HEK293 (cell line): ENCODE results near the gene COG6.

Experiments
- CTCF ChIA-PET: fragments of 350-600 bp; formaldehyde crosslinking; extraction: SDS; loops from one replicate; lab custom pipeline; 2021; ENCODE audit warnings: antibody characterized with exemption; lab: Yijun Ruan, JAX
- POLR2A ChIA-PET: fragments of 300-600 bp; formaldehyde crosslinking; extraction: SDS; loops from one replicate; lab custom pipeline; 2020; ENCODE audit warnings: antibody characterized with exemption, inconsistent platforms; lab: Yijun Ruan, JAX
- H3K27ac ChIP-seq: fragments of 200-500 bp; sonication (Bioruptor generic); 2 replicates; pipeline ENCODE4 v1.5.1; 2014; ENCODE audit warnings: low read depth, low read length, control low read depth, inconsistent platforms; ENCODE audit errors: extremely low read depth
- H3K36me3 ChIP-seq, 2 experiments: fragments of 200-500 bp in 1 of 2; sonication (Bioruptor generic) in 1 of 2; 1 replicate in 1 of 2; 2 replicates in 1 of 2; pipeline ENCODE4 v1.5.1; 2014 to 2017; ENCODE audit warnings: inconsistent platforms in 2 of 2, low read length in 2 of 2; ENCODE audit not compliant: control insufficient read depth in 2 of 2, insufficient read depth in 1 of 2
- H3K4me1 ChIP-seq: fragments of 200-500 bp; sonication (Bioruptor generic); 2 replicates; pipeline ENCODE4 v1.5.1; 2014; ENCODE audit warnings: mild to moderate bottlenecking, low read length, inconsistent platforms; ENCODE audit not compliant: control insufficient read depth, insufficient read depth
- H3K4me3 ChIP-seq: 2 replicates; pipeline ENCODE4 v1.5.1; 2011; ENCODE audit warnings: low read depth, mild to moderate bottlenecking, control low read depth, low read length, moderate library complexity
- H3K9me3 ChIP-seq: fragments of 200-500 bp; sonication (Bioruptor generic); 2 replicates; pipeline ENCODE4 v1.5.1; 2014; ENCODE audit warnings: low read depth, low read length, inconsistent platforms; ENCODE audit not compliant: control insufficient read depth, insufficient read depth
- EGR2 ChIP-seq: fragments of 450-650 bp; formaldehyde crosslinking; IDR thresholded peaks from 2 replicates; pipeline ENCODE4 v1.5.1; 2016; ENCODE audit warnings: low read depth, missing biosample characterization, missing genetic modification characterization
- GLI4 ChIP-seq: fragments of 450-650 bp; formaldehyde crosslinking; IDR thresholded peaks from 2 replicates; pipeline ENCODE4 v1.5.1; 2016; ENCODE audit warnings: missing biosample characterization, missing genetic modification characterization
- KLF7 ChIP-seq: fragments of 450-650 bp; formaldehyde crosslinking; IDR thresholded peaks from 2 replicates; pipeline ENCODE4 v1.5.1; 2016; ENCODE audit warnings: missing biosample characterization, missing genetic modification characterization, borderline replicate concordance
- MEIS1 ChIP-seq: sonication (generic); formaldehyde crosslinking; IDR thresholded peaks from 2 replicates; pipeline ENCODE4 v1.8.1; 2022; ENCODE audit warnings: missing genetic modification reagents, mild to moderate bottlenecking, borderline replicate concordance
- MZF1 ChIP-seq: fragments of 450-650 bp; formaldehyde crosslinking; IDR thresholded peaks from 2 replicates; pipeline ENCODE4 v1.5.1; 2017; ENCODE audit warnings: missing biosample characterization, missing genetic modification characterization, borderline replicate concordance
- PRDM1 ChIP-seq: fragments of 450-650 bp; formaldehyde crosslinking; IDR thresholded peaks from 2 replicates; pipeline ENCODE4; 2016; ENCODE audit warnings: missing biosample characterization, missing genetic modification characterization
- PRDM4 ChIP-seq: fragments of 450-650 bp; formaldehyde crosslinking; IDR thresholded peaks from 2 replicates; pipeline ENCODE4 v1.5.1; 2017; ENCODE audit warnings: missing biosample characterization, missing genetic modification characterization
- YY1 ChIP-seq: fragments of 450-650 bp; formaldehyde crosslinking; IDR thresholded peaks from 2 replicates; pipeline ENCODE4 v1.5.1; 2018; ENCODE audit warnings: missing biosample characterization, missing genetic modification characterization
- ZNF169 ChIP-seq: fragments of 450-650 bp; formaldehyde crosslinking; IDR thresholded peaks from 2 replicates; pipeline ENCODE4 v1.5.1; 2016; ENCODE audit warnings: missing biosample characterization, missing genetic modification characterization
- ZNF202 ChIP-seq: fragments of 450-650 bp; formaldehyde crosslinking; IDR thresholded peaks from 2 replicates; pipeline ENCODE4 v1.5.1; 2016; ENCODE audit warnings: missing biosample characterization, missing genetic modification characterization, borderline replicate concordance
- ZNF221 ChIP-seq: fragments of 450-650 bp; formaldehyde crosslinking; IDR thresholded peaks from 2 replicates; pipeline ENCODE4 v1.5.1; 2017; ENCODE audit warnings: missing biosample characterization, missing genetic modification characterization, borderline replicate concordance
- ZNF302 ChIP-seq: fragments of 450-650 bp; formaldehyde crosslinking; IDR thresholded peaks from 2 replicates; pipeline ENCODE4 v1.5.1; 2016; ENCODE audit warnings: missing biosample characterization, missing genetic modification characterization, low read depth
- ZNF324 ChIP-seq: fragments of 450-650 bp; formaldehyde crosslinking; IDR thresholded peaks from 2 replicates; pipeline ENCODE4 v1.5.1; 2016; ENCODE audit warnings: missing biosample characterization, missing genetic modification characterization
- ZNF510 ChIP-seq: fragments of 450-650 bp; formaldehyde crosslinking; IDR thresholded peaks from 2 replicates; pipeline ENCODE4 v1.5.1; 2018; ENCODE audit warnings: mild to moderate bottlenecking, missing genetic modification characterization, missing biosample characterization; ENCODE audit not compliant: insufficient replicate concordance
- ZNF544 ChIP-seq: fragments of 450-650 bp; formaldehyde crosslinking; IDR thresholded peaks from 2 replicates; pipeline ENCODE4 v1.5.0; 2017; ENCODE audit warnings: missing biosample characterization, missing genetic modification characterization
- ZNF571 ChIP-seq: fragments of 450-650 bp; formaldehyde crosslinking; IDR thresholded peaks from 2 replicates; pipeline ENCODE4 v1.5.0; 2017; ENCODE audit warnings: missing biosample characterization, missing genetic modification characterization
- ZNF677 ChIP-seq: fragments of 450-650 bp; IDR thresholded peaks from 2 replicates; pipeline ENCODE4 v1.5.0; 2018; ENCODE audit warnings: missing biosample characterization, mild to moderate bottlenecking, missing genetic modification characterization, moderate library complexity
- ZNF704 ChIP-seq: fragments of 450-650 bp; formaldehyde crosslinking; IDR thresholded peaks from 2 replicates; pipeline ENCODE4 v1.5.1; 2016; ENCODE audit warnings: missing biosample characterization, missing genetic modification characterization
- ZNF776 ChIP-seq: fragments of 450-650 bp; formaldehyde crosslinking; IDR thresholded peaks from 2 replicates; pipeline ENCODE4 v1.5.0; 2017; ENCODE audit warnings: missing biosample characterization, missing genetic modification characterization, borderline replicate concordance
- TF ChIP-seq, protein P1 (sequence below): fragments of 450-650 bp; IDR thresholded peaks from 2 replicates; pipeline ENCODE4 v1.5.1; 2018; ENCODE audit warnings: missing biosample characterization, mild to moderate bottlenecking, missing genetic modification characterization
- TF ChIP-seq, protein P2 (sequence below): fragments of 450-650 bp; formaldehyde crosslinking; conservative IDR thresholded peaks from 2 replicates; pipeline ENCODE4 v1.5.1; 2016; ENCODE audit warnings: low read depth, missing biosample characterization, missing genetic modification characterization

Gene COG6

GRCh38 chr13:39692660-39693438, 37.4 kb downstream of the COG6 start:
- no peak overlapping the region for H3K27ac ChIP-seq
- H3K4me1 ChIP-seq, result no peaks in the 10 kb centered on the region
- peak; percentile 98 for TF ChIP-seq PRDM1
- no peak for TF ChIP-seq ZNF776 (tag by site-specific recombination)
- no peaks in the 10 kb centered on the region for H3K9me3 ChIP-seq
- ChIA-PET CTCF (interaction anchor here (0.5 to 0.9 kb wide), 3 partner anchors 9 to 930 kb away, joined by 3 to 6 read pairs (median 5); no protein-coding TSS in a partner anchor), POLR2A (no interaction called here)
- H3K36me3 ChIP-seq, result peaks cover 0 to 5% of the 10 kb centered on the region in 2 experiments; a peak in 1 of 3 replicates
- H3K4me3 ChIP-seq, result no peak overlapping the region

DNA sequence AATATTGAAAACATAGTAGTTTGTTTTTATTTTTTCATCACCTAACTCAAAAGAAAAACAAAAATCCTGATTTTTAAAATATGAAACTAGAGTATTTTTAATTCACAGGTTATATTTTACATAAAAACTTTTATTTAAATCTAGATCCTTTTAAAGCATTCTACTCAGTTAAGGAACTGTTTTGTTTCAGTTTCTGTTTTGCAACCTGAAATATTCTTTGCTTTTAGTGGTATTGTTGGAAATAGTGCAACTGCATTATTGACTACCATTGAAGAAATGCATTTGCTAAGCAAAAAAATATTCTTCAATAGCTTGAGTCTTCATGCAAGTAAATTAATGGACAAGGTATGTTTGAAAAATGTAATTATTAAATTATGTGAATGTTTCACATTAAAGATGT, 43.8 kb downstream of the COG6 start:
- CTCF ChIA-PET, result no interaction called here
- no peaks in the 10 kb centered on the region for H3K4me1 ChIP-seq
- TF ChIP-seq ZNF677, result no peak
- TF ChIP-seq YY1 (tag by site-specific recombination), result no peak
- TF ChIP-seq ZNF544 (tag by site-specific recombination), result no peak
- no peak for TF ChIP-seq ZNF221 (tag by site-specific recombination)
- TF ChIP-seq, all 188 proteins: peak for 0
- H3K36me3 ChIP-seq, result no peaks in the 10 kb centered on the region
- H3K27ac ChIP-seq, result no peak overlapping the region
- H3K4me3 ChIP-seq, result no peak overlapping the region
- H3K9me3 ChIP-seq, result no peaks in the 10 kb centered on the region
- POLR2A ChIA-PET, result no interaction called here

DNA sequence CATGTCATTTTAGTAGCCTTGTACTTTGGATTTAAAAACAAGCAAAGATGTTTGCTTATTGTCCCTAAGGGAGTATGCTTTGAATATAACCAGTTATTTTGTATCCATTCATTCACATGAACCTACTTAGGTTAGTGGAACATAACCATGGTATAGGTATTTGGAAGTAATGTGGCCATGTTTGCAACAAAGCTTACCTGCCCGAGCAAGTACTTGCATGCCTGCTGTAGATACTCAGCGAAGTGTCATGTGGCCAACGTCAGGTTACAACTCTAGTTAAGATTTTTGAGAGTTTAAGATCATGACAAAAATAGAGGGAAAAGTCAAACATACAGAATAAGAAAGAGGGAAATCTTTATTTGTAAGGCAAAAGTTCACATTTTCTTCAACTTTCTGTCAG, 57.2 kb downstream of the COG6 start:
- no peak overlapping the region for H3K4me3 ChIP-seq
- CTCF ChIA-PET, result interaction anchor here (0.6 kb wide), 1 partner anchor 29 kb away, joined by 3 read pairs; no protein-coding TSS in a partner anchor
- H3K27ac ChIP-seq, result no peak overlapping the region
- H3K4me1 ChIP-seq, result no peaks in the 10 kb centered on the region
- H3K36me3 ChIP-seq, result no peaks in the 10 kb centered on the region
- POLR2A ChIA-PET, result no interaction called here
- H3K9me3 ChIP-seq, result no peaks in the 10 kb centered on the region
- TF ChIP-seq ZNF510 (tag by site-specific recombination) (no peak), ZNF302 (tag by site-specific recombination) (no peak), ZNF169 (no peak), PRDM4 (no peak), MEIS1 (CRISPR knock-in tag) (no peak), KLF7 (tag by site-specific recombination) (no peak), MZF1 (tag by site-specific recombination) (no peak), ZNF571 (no peak), ZNF324 (tag by site-specific recombination) (no peak), GLI4 (no peak), EGR2 (tag by site-specific recombination) (no peak), ZNF704 (tag by site-specific recombination) (no peak), ZNF202 (tag by site-specific recombination) (no peak)
- TF ChIP-seq, protein P1, sequence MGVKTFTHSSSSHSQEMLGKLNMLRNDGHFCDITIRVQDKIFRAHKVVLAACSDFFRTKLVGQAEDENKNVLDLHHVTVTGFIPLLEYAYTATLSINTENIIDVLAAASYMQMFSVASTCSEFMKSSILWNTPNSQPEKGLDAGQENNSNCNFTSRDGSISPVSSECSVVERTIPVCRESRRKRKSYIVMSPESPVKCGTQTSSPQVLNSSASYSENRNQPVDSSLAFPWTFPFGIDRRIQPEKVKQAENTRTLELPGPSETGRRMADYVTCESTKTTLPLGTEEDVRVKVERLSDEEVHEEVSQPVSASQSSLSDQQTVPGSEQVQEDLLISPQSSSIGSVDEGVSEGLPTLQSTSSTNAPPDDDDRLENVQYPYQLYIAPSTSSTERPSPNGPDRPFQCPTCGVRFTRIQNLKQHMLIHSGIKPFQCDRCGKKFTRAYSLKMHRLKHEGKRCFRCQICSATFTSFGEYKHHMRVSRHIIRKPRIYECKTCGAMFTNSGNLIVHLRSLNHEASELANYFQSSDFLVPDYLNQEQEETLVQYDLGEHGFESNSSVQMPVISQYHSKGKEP (tag by site-specific recombination), result no peak
- TF ChIP-seq, protein P2, sequence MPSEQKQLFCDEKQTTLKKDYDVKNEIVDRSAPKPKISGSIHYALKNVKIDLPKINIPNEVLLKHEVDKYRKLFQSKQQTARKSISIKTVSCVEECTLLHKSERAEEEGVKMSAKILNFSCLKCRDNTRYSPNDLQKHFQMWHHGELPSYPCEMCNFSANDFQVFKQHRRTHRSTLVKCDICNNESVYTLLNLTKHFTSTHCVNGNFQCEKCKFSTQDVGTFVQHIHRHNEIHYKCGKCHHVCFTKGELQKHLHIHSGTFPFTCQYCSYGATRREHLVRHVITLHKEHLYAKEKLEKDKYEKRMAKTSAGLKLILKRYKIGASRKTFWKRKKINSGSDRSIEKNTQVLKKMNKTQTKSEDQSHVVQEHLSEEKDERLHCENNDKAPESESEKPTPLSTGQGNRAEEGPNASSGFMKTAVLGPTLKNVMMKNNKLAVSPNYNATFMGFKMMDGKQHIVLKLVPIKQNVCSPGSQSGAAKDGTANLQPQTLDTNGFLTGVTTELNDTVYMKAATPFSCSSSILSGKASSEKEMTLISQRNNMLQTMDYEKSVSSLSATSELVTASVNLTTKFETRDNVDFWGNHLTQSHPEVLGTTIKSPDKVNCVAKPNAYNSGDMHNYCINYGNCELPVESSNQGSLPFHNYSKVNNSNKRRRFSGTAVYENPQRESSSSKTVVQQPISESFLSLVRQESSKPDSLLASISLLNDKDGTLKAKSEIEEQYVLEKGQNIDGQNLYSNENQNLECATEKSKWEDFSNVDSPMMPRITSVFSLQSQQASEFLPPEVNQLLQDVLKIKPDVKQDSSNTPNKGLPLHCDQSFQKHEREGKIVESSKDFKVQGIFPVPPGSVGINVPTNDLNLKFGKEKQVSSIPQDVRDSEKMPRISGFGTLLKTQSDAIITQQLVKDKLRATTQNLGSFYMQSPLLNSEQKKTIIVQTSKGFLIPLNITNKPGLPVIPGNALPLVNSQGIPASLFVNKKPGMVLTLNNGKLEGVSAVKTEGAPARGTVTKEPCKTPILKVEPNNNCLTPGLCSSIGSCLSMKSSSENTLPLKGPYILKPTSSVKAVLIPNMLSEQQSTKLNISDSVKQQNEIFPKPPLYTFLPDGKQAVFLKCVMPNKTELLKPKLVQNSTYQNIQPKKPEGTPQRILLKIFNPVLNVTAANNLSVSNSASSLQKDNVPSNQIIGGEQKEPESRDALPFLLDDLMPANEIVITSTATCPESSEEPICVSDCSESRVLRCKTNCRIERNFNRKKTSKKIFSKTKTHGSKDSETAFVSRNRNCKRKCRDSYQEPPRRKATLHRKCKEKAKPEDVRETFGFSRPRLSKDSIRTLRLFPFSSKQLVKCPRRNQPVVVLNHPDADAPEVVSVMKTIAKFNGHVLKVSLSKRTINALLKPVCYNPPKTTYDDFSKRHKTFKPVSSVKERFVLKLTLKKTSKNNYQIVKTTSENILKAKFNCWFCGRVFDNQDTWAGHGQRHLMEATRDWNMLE (tag by site-specific recombination), result no peak
